Sigmoid colon (tissue), 7 donors: ENCODE data around the gene SLC48A1. TPM values are rescaled to one million over a fixed set of nuclear protein-coding genes. Genes with fewer than 3 reads are reported as not detected.

Experiments
- DNase-seq: peaks from one replicate; pipeline ENCODE4 v3.0.0-alpha.2; 2019
- H3K27ac ChIP-seq, 4 donors: fragments of 200-600 bp; sonication (generic); one replicate each; pipeline ENCODE4 v1.5.1; 2016 to 2019; ENCODE audit warnings: mild to moderate bottlenecking in 1 of 4
- H3K27me3 ChIP-seq, 3 donors: fragments of 200-600 bp; sonication (generic); one replicate each; pipeline ENCODE4 v1.5.1; 2019; ENCODE audit warnings: mild to moderate bottlenecking in 1 of 3
- H3K36me3 ChIP-seq, 4 donors: fragments of 200-600 bp; sonication (generic); one replicate each; pipeline ENCODE4 v1.5.1; 2016 to 2019
- H3K4me1 ChIP-seq, 4 donors: fragments of 200-600 bp; sonication (generic); one replicate each; pipeline ENCODE4 v1.5.1; 2017 to 2019
- H3K4me3 ChIP-seq, 4 donors: fragments of 200-600 bp; sonication (generic); one replicate each; pipeline ENCODE4 v1.5.1; 2017 to 2019; ENCODE audit warnings: mild to moderate bottlenecking in 2 of 4, moderate library complexity in 1 of 4
- H3K9me3 ChIP-seq, 4 donors: fragments of 200-600 bp in 3 of 4; sonication (generic) in 3 of 4; one replicate each; pipeline versions ENCODE4 v1.5.1 to v1.6.1; 2013 to 2019
- EP300 ChIP-seq, 4 donors: sonication (generic); formaldehyde crosslinking; IDR thresholded peaks; one replicate each; pipeline ENCODE4 v1.6.1; 2017; ENCODE audit warnings: antibody characterized with exemption in 4 of 4
- POLR2A ChIP-seq, 2 donors: fragments of 450-650 bp; IDR thresholded peaks; one replicate each; pipeline ENCODE4 v1.6.1; 2016; ENCODE audit warnings: antibody characterized with exemption in 2 of 2, mild to moderate bottlenecking in 2 of 2, moderate library complexity in 2 of 2
- POLR2AphosphoS5 ChIP-seq, 4 donors: sonication (generic); formaldehyde crosslinking; IDR thresholded peaks; one replicate each; pipeline ENCODE4 v1.6.1; 2017; ENCODE audit warnings: antibody characterized with exemption in 4 of 4
- WGBS, 2 donors: extraction: QIAGEN DNeasy Blood & Tissue Kit; methylation state at CpG; one replicate each; pipeline ENCODE4 v1.1.7; 2013; 5-methylcytosine and 5-hydroxymethylcytosine counted together
- intact Hi-C: fragments of 100-400 bp; cut with DNase I; formaldehyde crosslinking; loops from one replicate; pipeline ENCODE4 v1.15.1; 2023
- polyA plus RNA-seq, 3 donors: library from polyadenylated mRNA; stranded (reverse); fragments of 200-250 nt; gene quantifications; one replicate each; pipeline ENCODE4 v1.2.3, GENCODE V29; 2013
- total RNA-seq, 4 donors: library from RNA; depleted of rRNA; stranded (reverse); fragments of >200 nt; gene quantifications; one replicate each; pipeline ENCODE4 v1.1.0, GENCODE V29; 2016
- TF ChIP-seq, protein P1 (sequence below), 4 experiments: fragments of 450-650 bp in 3 of 4; fragments of 200-600 bp in 1 of 4; IDR thresholded peaks; one replicate each; pipeline ENCODE4 v1.5.1; 2016 to 2019; ENCODE audit warnings: antibody characterized with exemption in 4 of 4, mild to moderate bottlenecking in 3 of 4, moderate library complexity in 2 of 4
- donor health status: healthy with polysubstance abuse.
- donor health status: Bipolar disorder and iron deficiency.
- donor health status: healthy.

SLC48A1 gene
- total and polyA plus RNA-seq, 7 donors: 6.9 to 46.6 (median 30.3) TPM

DNA sequence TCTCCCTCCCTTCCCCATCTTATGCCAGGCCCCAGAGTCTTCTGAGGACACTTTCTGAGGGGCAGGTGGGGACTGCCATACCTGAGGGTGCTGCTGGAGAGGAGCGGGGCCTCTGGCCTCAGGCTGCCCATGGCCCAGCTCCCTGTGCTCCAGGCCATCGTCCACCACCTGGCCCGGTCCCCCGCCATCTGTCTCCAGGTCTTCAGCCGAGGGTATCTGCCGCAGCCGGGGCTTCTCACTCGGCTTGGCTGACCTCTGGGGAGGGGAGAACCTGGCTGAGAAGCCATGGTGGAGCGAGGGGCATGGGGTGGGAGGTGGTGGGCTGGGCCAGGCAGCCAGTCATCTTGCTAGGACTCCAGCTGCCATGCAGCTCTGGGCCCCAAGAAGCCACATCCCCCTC lies 21.6 kb downstream of the SLC48A1 start:
- peaks cover 52 to 91% (median 84%) of the 10 kb centered on the region in 4 donors for H3K36me3 ChIP-seq
- TF ChIP-seq, protein P1, sequence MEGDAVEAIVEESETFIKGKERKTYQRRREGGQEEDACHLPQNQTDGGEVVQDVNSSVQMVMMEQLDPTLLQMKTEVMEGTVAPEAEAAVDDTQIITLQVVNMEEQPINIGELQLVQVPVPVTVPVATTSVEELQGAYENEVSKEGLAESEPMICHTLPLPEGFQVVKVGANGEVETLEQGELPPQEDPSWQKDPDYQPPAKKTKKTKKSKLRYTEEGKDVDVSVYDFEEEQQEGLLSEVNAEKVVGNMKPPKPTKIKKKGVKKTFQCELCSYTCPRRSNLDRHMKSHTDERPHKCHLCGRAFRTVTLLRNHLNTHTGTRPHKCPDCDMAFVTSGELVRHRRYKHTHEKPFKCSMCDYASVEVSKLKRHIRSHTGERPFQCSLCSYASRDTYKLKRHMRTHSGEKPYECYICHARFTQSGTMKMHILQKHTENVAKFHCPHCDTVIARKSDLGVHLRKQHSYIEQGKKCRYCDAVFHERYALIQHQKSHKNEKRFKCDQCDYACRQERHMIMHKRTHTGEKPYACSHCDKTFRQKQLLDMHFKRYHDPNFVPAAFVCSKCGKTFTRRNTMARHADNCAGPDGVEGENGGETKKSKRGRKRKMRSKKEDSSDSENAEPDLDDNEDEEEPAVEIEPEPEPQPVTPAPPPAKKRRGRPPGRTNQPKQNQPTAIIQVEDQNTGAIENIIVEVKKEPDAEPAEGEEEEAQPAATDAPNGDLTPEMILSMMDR (IDR thresholded peaks at IDR 0.05): no peak
- TF ChIP-seq EP300 (IDR thresholded peaks at IDR 0.05): no peak
- TF ChIP-seq POLR2AphosphoS5 (IDR thresholded peaks at IDR 0.05): no peak
- no peak for TF ChIP-seq POLR2A (IDR thresholded peaks at IDR 0.05)
- peaks cover 0 to 23% (median 18%) of the 10 kb centered on the region in 4 donors for H3K4me1 ChIP-seq
- H3K27me3 ChIP-seq: no peaks in the 10 kb centered on the region
- WGBS, 2 donors: 95 to 97% methylated on average over 9 of the region's 9 CpGs
- H3K9me3 ChIP-seq: no peaks in the 10 kb centered on the region
- no peak for DNase-seq
- H3K27ac ChIP-seq: no peak overlapping the region
- no peak overlapping the region for H3K4me3 ChIP-seq
- intact Hi-C loops: no loop called here

DNA sequence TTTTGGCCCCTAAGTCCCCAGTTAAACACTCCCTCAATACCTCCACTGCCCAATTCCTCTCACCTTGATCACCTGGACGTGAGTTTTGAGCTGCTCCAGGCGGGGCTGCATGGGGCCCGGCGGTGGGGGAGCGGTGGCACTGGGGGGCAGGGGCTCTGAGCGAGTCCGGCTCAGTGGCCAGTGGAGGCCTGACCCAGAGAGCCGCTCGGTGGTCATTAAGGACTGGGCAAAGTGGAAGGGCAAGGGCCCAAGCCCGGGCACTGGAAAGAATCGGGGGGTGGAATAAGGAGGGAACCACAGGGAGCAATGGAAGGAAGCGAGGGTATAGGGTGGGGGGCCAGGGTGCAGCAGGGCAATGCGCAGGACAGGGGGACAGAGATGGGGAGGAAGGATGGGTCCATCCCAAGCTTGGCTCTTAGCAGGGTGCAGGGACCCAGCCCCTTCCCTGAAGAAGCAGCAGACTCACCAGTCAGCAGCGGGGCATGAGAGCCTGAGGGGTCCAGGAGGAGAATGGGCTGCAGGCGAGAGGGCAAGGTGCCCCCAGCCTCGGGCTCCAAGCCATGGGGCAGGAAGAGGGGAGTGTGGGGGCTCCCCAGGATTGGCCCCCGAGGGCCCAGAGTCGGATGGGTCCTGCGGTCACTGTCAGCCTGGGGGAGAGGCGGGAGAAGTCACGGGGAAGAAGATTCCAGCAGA lies 22.2 kb downstream of the SLC48A1 start:
- DNase-seq: no peak
- TF ChIP-seq POLR2A (IDR thresholded peaks at IDR 0.05) (no peak), EP300 (IDR thresholded peaks at IDR 0.05) (no peak), POLR2AphosphoS5 (IDR thresholded peaks at IDR 0.05) (no peak)
- TF ChIP-seq, protein P1 (IDR thresholded peaks at IDR 0.05): no peak
- intact Hi-C loops: no loop called here
- H3K9me3 ChIP-seq: no peaks in the 10 kb centered on the region
- H3K27ac ChIP-seq: no peak overlapping the region
- WGBS, 2 donors: 95 to 96% methylated on average over 21 of the region's 21 CpGs
- H3K36me3 ChIP-seq: peaks cover 46 to 86% (median 79%) of the 10 kb centered on the region in 4 donors
- H3K4me3 ChIP-seq: no peak overlapping the region
- no peaks in the 10 kb centered on the region for H3K27me3 ChIP-seq
- peaks cover 0 to 29% (median 24%) of the 10 kb centered on the region in 4 donors for H3K4me1 ChIP-seq

DNA sequence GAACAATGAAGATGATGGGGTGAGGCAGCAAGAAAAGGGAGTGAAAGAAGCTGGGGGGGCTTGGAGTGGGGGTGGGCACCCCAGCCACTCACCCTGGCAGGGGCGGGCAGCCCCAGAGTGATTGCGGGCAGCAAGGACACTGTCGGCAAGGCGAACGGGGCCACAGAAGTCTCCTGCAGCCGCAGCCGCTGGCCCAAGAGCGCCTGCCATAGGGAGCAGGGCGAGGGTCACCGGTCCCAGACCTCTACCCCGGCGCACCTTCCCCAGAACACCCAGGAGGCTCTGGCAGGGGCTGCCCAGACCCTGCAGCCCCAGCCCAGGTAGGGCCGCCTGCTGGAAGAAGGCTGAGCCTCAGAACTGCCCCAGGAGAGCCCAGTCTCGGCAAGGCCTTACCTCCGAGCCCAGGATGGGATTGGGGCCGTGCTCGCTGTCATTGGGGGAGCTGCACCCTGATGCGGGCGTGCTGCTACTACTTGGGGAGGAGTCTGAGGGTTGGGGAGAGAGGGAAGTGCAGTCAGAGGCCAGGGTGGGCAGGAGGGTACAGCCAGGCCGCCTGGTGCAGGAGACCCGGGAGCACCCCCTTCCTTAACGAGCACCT lies 22.9 kb downstream of the SLC48A1 start:
- TF ChIP-seq EP300 (IDR thresholded peaks at IDR 0.05): no peak
- TF ChIP-seq POLR2AphosphoS5 (IDR thresholded peaks at IDR 0.05): no peak
- TF ChIP-seq, protein P1 (IDR thresholded peaks at IDR 0.05): no peak
- TF ChIP-seq POLR2A (IDR thresholded peaks at IDR 0.05): no peak
- intact Hi-C loops: no loop called here
- H3K27me3 ChIP-seq: no peaks in the 10 kb centered on the region
- H3K4me1 ChIP-seq: peaks cover 0 to 35% (median 31%) of the 10 kb centered on the region in 4 donors
- H3K4me3 ChIP-seq: no peak overlapping the region
- H3K27ac ChIP-seq: no peak overlapping the region
- 91 to 96% methylated on average over 22 of the region's 22 CpGs for WGBS, 2 donors
- peaks cover 41 to 79% (median 73%) of the 10 kb centered on the region in 4 donors for H3K36me3 ChIP-seq
- H3K9me3 ChIP-seq: no peaks in the 10 kb centered on the region
- no peak for DNase-seq

DNA sequence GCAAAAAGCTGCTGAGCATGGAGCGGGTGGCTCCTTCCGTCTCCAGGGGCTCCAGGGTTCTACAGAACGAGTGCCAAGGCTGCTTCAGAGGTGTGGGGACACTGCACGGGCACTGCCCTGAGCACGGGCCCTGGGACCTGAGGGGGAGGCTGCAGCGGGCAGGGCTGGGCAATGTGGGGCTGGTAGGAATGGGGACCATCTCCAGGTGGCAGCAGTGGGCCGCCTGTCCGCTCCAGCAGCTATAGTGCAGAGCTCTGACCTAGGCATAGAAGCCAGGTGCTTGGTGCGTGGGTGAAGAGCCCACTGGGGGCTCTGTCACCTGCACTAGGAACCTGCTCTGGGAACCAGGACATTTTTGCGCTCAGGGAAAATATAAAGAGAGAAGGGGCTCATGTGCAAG lies 24.4 kb downstream of the SLC48A1 start:
- Histone ChIP-seq H3K4me3 (no peak overlapping the region), H3K4me1 (peaks cover 0 to 50% (median 46%) of the 10 kb centered on the region in 4 donors), H3K36me3 (peaks cover 32 to 64% (median 58%) of the 10 kb centered on the region in 4 donors), H3K9me3 (no peaks in the 10 kb centered on the region), H3K27me3 (no peaks in the 10 kb centered on the region), H3K27ac (no peak overlapping the region)
- no peak for TF ChIP-seq POLR2AphosphoS5 (IDR thresholded peaks at IDR 0.05)
- TF ChIP-seq POLR2A (IDR thresholded peaks at IDR 0.05): no peak
- TF ChIP-seq EP300 (IDR thresholded peaks at IDR 0.05): no peak
- TF ChIP-seq, protein P1 (IDR thresholded peaks at IDR 0.05): peak; percentile 28 to 41 (median 35)
- no peak for DNase-seq
- WGBS, 2 donors: 85 to 89% methylated on average over 10 of the region's 10 CpGs
- intact Hi-C loops: no loop called here
